Smooth muscle cell (in vitro differentiated cells): Measurements from ENCODE around the gene MLLT6. TPM values are rescaled to one million over a fixed set of nuclear protein-coding genes. Genes with fewer than 3 reads are reported as not detected.

Source experiments
- DNase-seq: peaks from one replicate; lab custom pipeline; 2025; ENCODE audit not compliant: unreplicated experiment; lab: John Stamatoyannopoulos, UW
- H2AFZ ChIP-seq: fragments of 200-600 bp; sonication (generic); 2 replicates; pipeline ENCODE4 v1.6.0; 2016; ENCODE audit warnings: antibody characterized with exemption, low read depth, mild to moderate bottlenecking
- H3F3A ChIP-seq: fragments of 200-600 bp; sonication (generic); 2 replicates; pipeline ENCODE4 v1.6.0; 2017; ENCODE audit warnings: antibody characterized with exemption, low read depth
- H3K27ac ChIP-seq: fragments of 200-600 bp; sonication (generic); 2 replicates; pipeline ENCODE4 v1.5.1; 2016; ENCODE audit warnings: low read depth, mild to moderate bottlenecking
- H3K27me3 ChIP-seq: fragments of 200-600 bp; sonication (generic); 2 replicates; pipeline ENCODE4 v1.6.1; 2016; ENCODE audit warnings: low read depth, mild to moderate bottlenecking
- H3K36me3 ChIP-seq: fragments of 200-600 bp; sonication (generic); 2 replicates; pipeline ENCODE4 v1.5.1; 2016; ENCODE audit warnings: low read depth
- H3K4me1 ChIP-seq: fragments of 200-600 bp; sonication (generic); 2 replicates; pipeline ENCODE4 v1.5.1; 2016; ENCODE audit warnings: low read depth
- H3K4me2 ChIP-seq: fragments of 200-600 bp; sonication (generic); 2 replicates; pipeline ENCODE4 v1.6.0; 2016; ENCODE audit warnings: mild to moderate bottlenecking
- H3K4me3 ChIP-seq: fragments of 200-600 bp; sonication (generic); 2 replicates; pipeline ENCODE4 v1.5.1; 2016; ENCODE audit warnings: mild to moderate bottlenecking
- H3K79me2 ChIP-seq: fragments of 200-600 bp; sonication (generic); 2 replicates; pipeline ENCODE4 v1.6.0; 2016; ENCODE audit warnings: low read depth, mild to moderate bottlenecking
- H3K9ac ChIP-seq: fragments of 200-600 bp; sonication (generic); 2 replicates; pipeline ENCODE4 v1.6.0; 2016; ENCODE audit warnings: low read depth
- H3K9me3 ChIP-seq: fragments of 200-600 bp; sonication (generic); replicated peaks from 2 replicates; pipeline ENCODE4 v1.5.1; 2016; ENCODE audit warnings: low read depth
- H4K20me1 ChIP-seq: fragments of 200-600 bp; sonication (generic); 2 replicates; pipeline ENCODE4 v1.6.0; 2016; ENCODE audit warnings: low read depth
- CTCF ChIP-seq: fragments of 200-600 bp; sonication (generic); IDR thresholded peaks from 2 replicates; pipeline ENCODE4 v1.5.1; 2017; ENCODE audit warnings: borderline replicate concordance, mild to moderate bottlenecking, antibody characterized with exemption; ENCODE audit not compliant: insufficient read depth, poor library complexity, severe bottlenecking
- WGBS: methylation state at CpG from one replicate; pipeline ENCODE4 v1.1.7; 2016; ENCODE audit warnings: low lambda C conversion rate; 5-methylcytosine and 5-hydroxymethylcytosine counted together
- polyA plus RNA-seq: library from polyadenylated mRNA; unstranded; fragments of >200 nt; fragmentation: Nextera tagmentation; extraction: Ambion mirVana; gene quantifications from 2 replicates; pipeline ENCODE4 v1.2.1, GENCODE V29; 2016
- total RNA-seq: library from RNA; depleted of rRNA; stranded (reverse); fragments of >200 nt; gene quantifications from 2 replicates; pipeline ENCODE4 v1.2.3, GENCODE V29; 2014

The MLLT6 gene
- total and polyA plus RNA-seq, 2 experiments from 2014 or later = 4.6 to 11.2 TPM

DNA sequence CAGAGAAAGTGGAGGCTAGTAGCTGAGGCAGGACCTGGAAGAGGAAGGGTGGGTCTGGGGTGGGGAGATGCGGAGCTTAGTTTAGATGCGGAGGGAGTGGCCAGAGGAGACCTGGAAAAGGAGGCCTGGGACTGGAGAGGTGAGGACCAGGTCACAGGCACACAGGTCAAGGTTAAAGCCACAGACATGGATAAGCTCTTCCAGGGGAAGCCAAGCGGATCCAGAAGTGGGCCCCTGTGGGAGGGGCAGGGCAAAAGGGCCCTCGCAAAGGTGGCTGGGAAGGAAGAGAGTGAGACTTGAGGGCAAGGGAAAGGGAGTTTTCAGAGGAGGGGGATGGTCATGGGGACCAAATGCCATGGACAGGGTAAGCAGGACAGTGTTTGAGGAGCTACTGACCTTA is 13.9 kb upstream of the MLLT6 start:
- Histone ChIP-seq H3K4me2 (no peak overlapping the region), H3F3A (no peaks in the 10 kb centered on the region), H3K4me3 (no peak overlapping the region), H2AFZ (no peak overlapping the region), H3K36me3 (no peaks in the 10 kb centered on the region), H3K27me3 (no peaks in the 10 kb centered on the region), H3K9me3 (no peaks in the 10 kb centered on the region), H4K20me1 (no peaks in the 10 kb centered on the region), H3K4me1 (no peaks in the 10 kb centered on the region), H3K27ac (no peak overlapping the region), H3K9ac (no peak overlapping the region), H3K79me2 (no peaks in the 10 kb centered on the region)
- no peak for DNase-seq
- 84% methylated on average over 4 of the region's 4 CpGs for WGBS
- no peak for TF ChIP-seq CTCF

DNA sequence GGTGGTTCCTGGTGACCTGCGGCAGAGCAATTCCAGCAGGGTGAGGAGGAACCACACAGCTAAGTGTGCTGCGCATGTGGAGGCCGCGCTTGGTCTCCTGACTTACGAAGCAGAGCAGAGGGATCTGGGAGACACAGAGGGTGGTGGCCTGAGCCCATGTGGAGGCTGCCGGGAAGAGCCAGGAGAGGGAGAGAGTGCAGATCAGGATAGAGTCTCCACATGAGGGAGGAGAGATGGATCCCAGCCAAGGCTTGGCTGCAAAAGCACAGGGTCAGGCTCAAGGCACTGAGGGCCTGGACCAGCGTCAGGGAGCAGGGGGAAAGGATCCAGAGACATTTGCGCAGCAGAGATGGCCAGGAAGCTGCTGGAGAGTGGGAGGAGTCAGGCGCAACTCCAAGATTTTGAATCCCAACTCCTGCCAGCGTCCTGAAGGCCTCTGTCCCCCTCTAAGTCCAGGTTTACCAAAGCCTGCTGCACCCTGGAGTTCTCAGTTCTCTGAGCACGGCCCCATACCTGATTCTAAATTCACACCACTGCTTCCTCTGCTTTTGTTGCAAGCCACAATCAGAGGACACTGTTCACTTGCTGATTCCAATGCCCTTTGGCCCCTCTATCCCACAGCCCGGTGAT is 11.3 kb upstream of the MLLT6 start:
- H3K27ac ChIP-seq = no peak overlapping the region
- no peaks in the 10 kb centered on the region for H4K20me1 ChIP-seq
- H3K4me1 ChIP-seq = no peaks in the 10 kb centered on the region
- no peak for DNase-seq
- TF ChIP-seq CTCF = no peak
- H3K4me2 ChIP-seq = no peak overlapping the region
- H3K9ac ChIP-seq = no peak overlapping the region
- H3F3A ChIP-seq = no peaks in the 10 kb centered on the region
- no peak overlapping the region for H3K4me3 ChIP-seq
- no peak overlapping the region for H2AFZ ChIP-seq
- 89% methylated on average over 12 of the region's 12 CpGs for WGBS
- H3K9me3 ChIP-seq = no peaks in the 10 kb centered on the region
- H3K79me2 ChIP-seq = no peaks in the 10 kb centered on the region
- H3K27me3 ChIP-seq = no peaks in the 10 kb centered on the region
- no peaks in the 10 kb centered on the region for H3K36me3 ChIP-seq

- no peaks in the 10 kb centered on the region for H4K20me1 ChIP-seq
- no peaks in the 10 kb centered on the region for H3K9me3 ChIP-seq
- H3F3A ChIP-seq = peaks cover 6% of the 10 kb centered on the region
- H3K4me2 ChIP-seq = no peak overlapping the region
- no peak overlapping the region for H2AFZ ChIP-seq
- no peaks in the 10 kb centered on the region for H3K79me2 ChIP-seq
- no peak overlapping the region for H3K9ac ChIP-seq
- no peak overlapping the region for H3K4me3 ChIP-seq
- H3K36me3 ChIP-seq = no peaks in the 10 kb centered on the region
- WGBS = 83% methylated on average over 4 of the region's 4 CpGs
- H3K4me1 ChIP-seq = no peaks in the 10 kb centered on the region
- H3K27me3 ChIP-seq = no peaks in the 10 kb centered on the region
- no peak for TF ChIP-seq CTCF
- H3K27ac ChIP-seq = no peak overlapping the region
- no peak for DNase-seq
Observed at GRCh38 chr17:38697061-38697820, 7.8 kb upstream of the MLLT6 start.

DNA sequence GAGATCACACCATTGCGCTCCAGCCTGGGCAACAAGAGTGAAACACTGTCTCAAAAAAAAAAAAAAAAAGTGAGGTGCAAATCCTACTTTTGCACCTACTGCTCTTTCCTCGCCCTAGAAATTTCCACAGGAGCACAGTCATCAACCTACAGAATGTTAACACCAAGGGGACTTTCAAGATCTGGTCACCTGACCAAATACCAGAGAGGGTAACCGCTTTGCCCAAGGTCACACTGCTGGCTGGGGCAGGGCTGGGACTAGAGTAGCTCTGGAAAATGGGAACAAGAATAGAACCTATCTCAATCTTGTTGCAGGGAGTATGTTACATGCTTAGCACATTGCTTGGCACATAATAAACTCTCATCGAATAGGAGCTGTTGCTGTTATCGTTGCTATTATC is 6.3 kb upstream of the MLLT6 start:
- no peak overlapping the region for H3K4me3 ChIP-seq
- no peak for TF ChIP-seq CTCF
- H3K27me3 ChIP-seq = no peaks in the 10 kb centered on the region
- WGBS = 94% methylated on average over 5 of the region's 5 CpGs
- H3K27ac ChIP-seq = no peak overlapping the region
- no peaks in the 10 kb centered on the region for H4K20me1 ChIP-seq
- peaks cover 7% of the 10 kb centered on the region for H3K4me1 ChIP-seq
- DNase-seq = no peak
- H3K9ac ChIP-seq = no peak overlapping the region
- peaks cover 13% of the 10 kb centered on the region for H3F3A ChIP-seq
- no peaks in the 10 kb centered on the region for H3K9me3 ChIP-seq
- no peak overlapping the region for H2AFZ ChIP-seq
- no peak overlapping the region for H3K4me2 ChIP-seq
- H3K36me3 ChIP-seq = no peaks in the 10 kb centered on the region
- no peaks in the 10 kb centered on the region for H3K79me2 ChIP-seq
